Muscle layer of duodenum (tissue), 2 donors: ENCODE results near the gene NME3.
A peak's percentile ranks its signal among the peaks of the same experiment; 100 is the strongest.

Experiments
- H3K27ac ChIP-seq: one replicate; pipeline ENCODE4 v1.7.0; 2013; ENCODE audit warnings: mild to moderate bottlenecking, low read length
- H3K27me3 ChIP-seq: one replicate; pipeline ENCODE4 v1.7.0; 2013; ENCODE audit warnings: low read depth, mild to moderate bottlenecking, control low read depth, low read length
- H3K36me3 ChIP-seq, 2 donors: one replicate each; pipeline ENCODE4 v1.7.0; 2013; ENCODE audit warnings: low read length in 2 of 2, control low read depth in 1 of 2, mild to moderate bottlenecking in 1 of 2; ENCODE audit not compliant: insufficient read depth in 2 of 2, control insufficient read depth in 1 of 2
- H3K4me1 ChIP-seq, 2 donors: one replicate each; pipeline ENCODE4 v1.7.0; 2013; ENCODE audit warnings: low read length in 2 of 2, mild to moderate bottlenecking in 2 of 2, control low read depth in 1 of 2, moderate library complexity in 1 of 2; ENCODE audit not compliant: insufficient read depth in 2 of 2, control insufficient read depth in 1 of 2
- H3K4me3 ChIP-seq, 2 donors: one replicate each; pipeline ENCODE4 v1.7.0; 2013; ENCODE audit warnings: low read length in 2 of 2, low read depth in 1 of 2, mild to moderate bottlenecking in 1 of 2
- H3K9me3 ChIP-seq, 2 donors: one replicate each; pipeline ENCODE4 v1.7.0; 2013; ENCODE audit warnings: low read length in 2 of 2, control low read depth in 1 of 2, mild to moderate bottlenecking in 1 of 2; ENCODE audit not compliant: control insufficient read depth in 1 of 2
- donor health status: healthy.

The NME3 gene

DNA sequence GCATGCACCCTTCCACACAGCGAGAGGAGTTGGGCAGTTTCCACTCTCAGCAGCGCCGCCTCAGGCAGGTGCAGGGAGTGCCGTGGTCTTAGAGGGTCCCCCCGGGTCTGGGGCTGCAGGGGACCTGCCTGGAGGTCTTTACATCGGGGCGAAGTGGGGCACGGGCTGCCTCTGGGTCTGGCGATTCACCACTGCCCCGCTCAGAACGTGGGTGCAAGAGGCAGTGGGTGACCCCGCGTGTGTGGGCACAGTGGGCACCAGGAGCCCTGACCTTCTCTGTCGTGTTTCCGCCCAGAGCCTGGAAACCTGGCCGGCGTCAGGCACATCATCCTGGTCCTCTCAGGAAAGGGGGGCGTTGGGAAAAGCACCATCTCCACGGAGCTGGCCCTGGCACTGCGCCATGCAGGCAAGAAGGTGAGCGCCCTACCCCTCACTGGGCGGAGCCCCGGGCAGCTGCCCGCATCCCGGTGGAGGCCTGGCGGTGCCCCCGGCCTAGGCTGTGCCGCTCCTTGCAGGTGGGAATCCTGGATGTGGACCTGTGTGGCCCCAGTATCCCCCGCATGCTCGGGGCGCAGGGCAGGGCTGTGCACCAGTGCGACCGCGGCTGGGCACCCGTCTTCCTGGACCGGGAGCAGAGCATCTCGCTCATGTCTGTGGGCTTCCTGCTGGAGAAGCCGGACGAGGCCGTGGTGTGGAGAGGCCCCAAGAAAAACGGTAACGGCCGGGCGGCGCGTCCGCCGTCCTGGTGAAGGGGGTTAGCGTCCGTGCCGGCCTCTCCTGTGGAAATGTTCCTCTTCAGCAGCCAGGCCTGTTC lies 15.1 kb upstream of the NME3 start:
- Histone ChIP-seq H3K36me3 (peaks cover 0 to 55% of the 10 kb centered on the region in 2 donors), H3K9me3 (no peaks in the 10 kb centered on the region), H3K4me1 (peaks cover 1 to 33% of the 10 kb centered on the region in 2 donors), H3K27ac (no peak overlapping the region), H3K27me3 (no peaks in the 10 kb centered on the region), H3K4me3 (no peak overlapping the region)

DNA sequence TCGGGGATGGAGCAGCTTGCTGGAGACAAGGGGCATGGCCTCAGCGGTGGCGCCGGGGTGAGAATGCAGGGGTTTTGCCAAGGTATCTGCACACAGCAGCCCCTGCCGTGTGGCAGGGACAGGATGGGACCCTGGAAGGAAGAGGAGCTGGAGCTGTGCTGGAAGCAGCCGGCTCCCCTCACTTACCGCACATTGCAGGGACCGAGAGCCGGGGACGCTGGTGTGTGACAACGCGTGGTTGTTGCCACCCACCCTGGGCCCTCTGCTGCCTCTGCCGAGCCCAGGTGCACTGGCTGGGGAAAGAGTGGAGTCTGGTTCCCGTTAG lies 14.5 kb upstream of the NME3 start:
- Histone ChIP-seq H3K9me3 (no peaks in the 10 kb centered on the region), H3K4me3 (no peak overlapping the region), H3K4me1 (peaks cover 6 to 39% of the 10 kb centered on the region in 2 donors), H3K27me3 (no peaks in the 10 kb centered on the region), H3K27ac (no peak overlapping the region), H3K36me3 (peaks cover 0 to 48% of the 10 kb centered on the region in 2 donors)

DNA sequence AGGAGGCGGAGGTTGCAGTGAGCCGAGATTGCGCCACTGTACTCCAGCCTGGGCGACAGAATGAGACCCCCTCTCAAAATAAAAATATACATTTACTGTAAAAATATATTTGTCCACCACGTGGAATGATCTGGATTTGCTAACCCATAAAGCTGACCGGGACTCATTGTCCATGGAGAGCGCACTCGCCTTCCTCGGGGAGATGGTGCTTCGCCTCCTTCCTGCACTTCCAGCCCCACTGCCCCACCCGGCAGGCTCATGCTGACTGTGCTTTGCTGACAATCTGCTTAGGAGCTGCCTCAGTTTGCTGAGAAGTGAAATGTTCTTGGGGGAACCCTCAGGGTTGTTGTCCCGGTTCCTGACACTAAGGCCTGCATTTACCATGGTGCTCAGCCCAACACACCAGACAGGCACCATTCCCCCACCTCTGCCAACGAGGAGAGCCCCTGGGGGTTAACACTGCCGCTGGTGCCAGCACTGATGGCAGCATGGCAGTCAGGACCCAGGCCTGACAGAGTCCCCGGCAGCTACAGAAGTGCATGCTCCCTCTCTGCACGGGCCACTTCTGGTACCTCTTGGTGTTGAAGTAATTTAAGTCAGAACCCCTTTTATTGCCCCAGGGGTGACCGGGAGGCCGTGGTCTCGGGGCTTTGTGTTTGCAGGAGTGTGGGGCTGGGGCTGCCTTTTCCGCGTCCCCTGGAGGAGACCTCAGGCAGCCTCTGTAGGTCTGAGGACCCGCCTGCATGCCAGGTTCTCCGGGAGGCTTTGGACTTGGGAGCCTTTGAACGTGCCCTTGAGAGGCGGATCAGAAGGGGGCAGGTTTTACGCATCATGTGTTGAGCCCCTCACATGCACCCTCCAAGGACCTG lies 13.9 kb upstream of the NME3 start:
- peaks cover 6 to 41% of the 10 kb centered on the region in 2 donors for H3K4me1 ChIP-seq
- H3K36me3 ChIP-seq, result peaks cover 0 to 44% of the 10 kb centered on the region in 2 donors
- H3K27me3 ChIP-seq, result no peaks in the 10 kb centered on the region
- H3K9me3 ChIP-seq, result no peaks in the 10 kb centered on the region
- H3K4me3 ChIP-seq, result no peak overlapping the region
- H3K27ac ChIP-seq, result no peak overlapping the region

DNA sequence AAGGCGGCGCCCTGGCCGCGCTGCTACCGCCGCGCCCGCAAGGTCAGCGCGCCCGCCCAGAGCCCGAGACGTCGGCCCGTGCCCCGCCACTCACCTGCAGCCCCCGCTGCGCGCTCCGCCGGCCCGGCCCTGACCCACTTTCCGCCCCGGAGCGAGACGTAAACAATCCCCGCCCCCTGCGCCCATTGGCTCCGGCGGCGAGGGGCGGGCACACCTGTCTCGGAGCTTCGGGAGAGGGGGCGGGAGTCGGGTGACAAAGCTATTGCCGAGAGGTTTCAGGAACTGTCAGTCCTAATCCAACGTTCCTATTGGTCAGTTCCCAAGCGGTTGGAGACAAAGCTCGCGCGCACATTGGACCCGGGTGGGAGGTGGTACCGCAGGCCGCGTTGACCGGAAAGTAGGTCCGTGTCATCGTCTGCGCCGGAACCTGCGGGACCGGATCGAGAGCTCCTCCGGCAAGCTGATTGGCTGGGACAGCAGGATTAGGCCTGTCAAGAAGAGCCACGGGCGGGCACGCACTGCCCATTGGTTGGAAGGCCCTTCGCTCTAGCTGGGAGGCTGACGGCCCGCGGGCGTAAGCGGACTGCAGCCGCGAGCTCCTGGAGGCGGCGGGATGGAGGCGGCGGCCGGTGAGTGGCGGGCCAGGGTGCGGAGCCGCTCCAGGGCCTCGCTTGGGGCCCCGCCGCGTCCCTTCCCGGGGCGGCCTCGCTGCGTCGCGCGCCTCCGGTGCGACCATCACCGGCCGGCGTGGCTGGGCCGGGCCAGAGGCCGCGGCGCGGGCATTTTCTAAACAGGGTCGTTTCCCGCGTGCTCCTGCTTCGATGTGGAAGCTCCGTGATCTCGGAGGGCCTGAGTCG lies 11.3 kb upstream of the NME3 start, which contains the start of the genes NUBP2 and SPSB3:
Gene NUBP2 (plus strand): TSS at position 553 of the 857 bp plus-strand sequence. CDS start 61 bp downstream, at position 614.
Gene SPSB3 (minus strand): TSS at position 164 of the 857 bp plus-strand sequence. CDS start 1,088 bp downstream, outside the sequence.
- Histone ChIP-seq H3K36me3 (peaks cover 0 to 30% of the 10 kb centered on the region in 2 donors), H3K4me1 (peaks cover 6 to 45% of the 10 kb centered on the region in 2 donors), H3K27ac (peak within 1 kb of the TSS; percentile 20), H3K27me3 (no peaks in the 10 kb centered on the region), H3K4me3 (peak within 1 kb of the TSS; percentile 87 to 93), H3K9me3 (no peaks in the 10 kb centered on the region)

DNA sequence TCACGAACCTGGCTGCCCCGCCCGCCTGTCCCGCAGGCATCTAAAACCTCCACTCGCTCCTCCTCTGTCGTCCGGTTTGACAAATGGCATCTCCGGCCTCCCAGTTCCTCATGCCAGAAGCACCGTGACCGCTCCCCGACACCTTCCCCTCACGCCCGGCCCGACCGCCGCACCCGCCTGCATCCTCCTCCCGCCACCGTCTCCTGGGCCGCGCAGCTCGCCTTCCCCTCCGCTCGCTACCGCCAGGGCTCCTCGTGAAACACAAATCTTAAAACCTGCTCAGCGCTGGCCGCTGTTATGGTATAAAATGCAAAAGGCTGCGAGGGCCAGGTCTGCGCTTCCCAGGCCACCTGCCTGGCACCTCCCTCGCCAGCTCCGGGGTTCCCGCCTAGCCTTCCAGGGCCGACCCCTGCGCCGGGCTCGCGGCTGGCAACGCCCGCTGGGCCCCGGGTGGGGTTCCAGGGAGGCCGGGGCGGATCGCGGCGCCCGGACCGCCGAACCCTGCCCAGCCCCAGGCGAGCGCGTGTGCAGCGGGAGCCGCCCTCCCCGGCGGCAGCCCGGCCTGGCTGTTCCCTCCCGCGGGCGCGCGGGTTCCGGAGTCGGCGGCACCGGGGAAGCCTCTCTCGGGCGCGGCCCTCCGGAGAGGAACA lies 10.5 kb upstream of the NME3 start:
- no peaks in the 10 kb centered on the region for H3K27me3 ChIP-seq
- peaks cover 0 to 30% of the 10 kb centered on the region in 2 donors for H3K36me3 ChIP-seq
- H3K27ac ChIP-seq, result no peak overlapping the region
- peaks cover 6 to 45% of the 10 kb centered on the region in 2 donors for H3K4me1 ChIP-seq
- no peaks in the 10 kb centered on the region for H3K9me3 ChIP-seq
- H3K4me3 ChIP-seq, result peak overlapping the region; percentile 50 to 93

DNA sequence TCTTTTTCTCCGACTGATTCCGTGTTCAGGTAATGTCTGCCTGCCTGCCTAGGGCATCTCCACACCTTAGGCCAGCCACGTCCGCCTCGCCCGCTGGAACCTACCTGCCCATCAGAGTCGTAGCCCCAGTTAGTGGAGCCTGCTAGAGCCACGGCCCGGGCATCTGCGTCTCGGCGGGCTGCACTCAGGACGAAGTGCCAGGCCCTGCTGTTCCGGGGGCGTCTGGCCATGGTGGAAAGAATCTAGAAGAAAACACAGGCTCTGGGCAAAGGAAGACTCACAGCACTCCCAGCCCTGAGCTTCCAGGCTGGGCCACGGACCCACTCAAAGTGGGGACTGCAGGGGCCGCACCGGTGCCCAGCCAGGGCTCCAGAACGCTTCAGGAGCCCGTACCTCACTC lies 9.9 kb upstream of the NME3 start:
- H3K9me3 ChIP-seq, result no peaks in the 10 kb centered on the region
- no peaks in the 10 kb centered on the region for H3K27me3 ChIP-seq
- peaks cover 6 to 42% of the 10 kb centered on the region in 2 donors for H3K4me1 ChIP-seq
- H3K36me3 ChIP-seq, result peaks cover 0 to 30% of the 10 kb centered on the region in 2 donors
- peak overlapping the region; percentile 50 to 93 for H3K4me3 ChIP-seq
- no peak overlapping the region for H3K27ac ChIP-seq

DNA sequence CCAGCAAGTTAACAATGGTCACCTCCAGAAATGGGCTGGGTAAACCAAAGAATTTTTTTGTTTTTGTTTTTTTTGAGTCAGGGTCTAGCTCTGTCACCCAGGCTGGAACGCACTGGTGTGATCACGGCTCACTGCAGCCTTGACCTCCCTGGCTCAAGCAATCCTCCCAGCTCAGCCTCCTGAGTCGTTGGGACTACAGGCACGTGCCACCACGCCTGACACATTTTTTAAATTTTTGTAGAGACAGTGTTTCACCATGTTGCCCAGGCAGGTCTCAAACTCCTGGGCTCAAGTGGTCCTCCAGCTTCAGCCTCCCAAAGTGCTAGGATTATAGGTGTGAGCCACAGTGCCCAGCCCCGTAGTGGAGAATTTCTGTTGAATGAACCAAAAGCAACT lies 9.3 kb upstream of the NME3 start:
- Histone ChIP-seq H3K36me3 (peaks cover 0 to 30% of the 10 kb centered on the region in 2 donors), H3K27ac (no peak overlapping the region), H3K4me3 (no peak overlapping the region), H3K4me1 (peaks cover 6 to 43% of the 10 kb centered on the region in 2 donors), H3K27me3 (no peaks in the 10 kb centered on the region), H3K9me3 (no peaks in the 10 kb centered on the region)

DNA sequence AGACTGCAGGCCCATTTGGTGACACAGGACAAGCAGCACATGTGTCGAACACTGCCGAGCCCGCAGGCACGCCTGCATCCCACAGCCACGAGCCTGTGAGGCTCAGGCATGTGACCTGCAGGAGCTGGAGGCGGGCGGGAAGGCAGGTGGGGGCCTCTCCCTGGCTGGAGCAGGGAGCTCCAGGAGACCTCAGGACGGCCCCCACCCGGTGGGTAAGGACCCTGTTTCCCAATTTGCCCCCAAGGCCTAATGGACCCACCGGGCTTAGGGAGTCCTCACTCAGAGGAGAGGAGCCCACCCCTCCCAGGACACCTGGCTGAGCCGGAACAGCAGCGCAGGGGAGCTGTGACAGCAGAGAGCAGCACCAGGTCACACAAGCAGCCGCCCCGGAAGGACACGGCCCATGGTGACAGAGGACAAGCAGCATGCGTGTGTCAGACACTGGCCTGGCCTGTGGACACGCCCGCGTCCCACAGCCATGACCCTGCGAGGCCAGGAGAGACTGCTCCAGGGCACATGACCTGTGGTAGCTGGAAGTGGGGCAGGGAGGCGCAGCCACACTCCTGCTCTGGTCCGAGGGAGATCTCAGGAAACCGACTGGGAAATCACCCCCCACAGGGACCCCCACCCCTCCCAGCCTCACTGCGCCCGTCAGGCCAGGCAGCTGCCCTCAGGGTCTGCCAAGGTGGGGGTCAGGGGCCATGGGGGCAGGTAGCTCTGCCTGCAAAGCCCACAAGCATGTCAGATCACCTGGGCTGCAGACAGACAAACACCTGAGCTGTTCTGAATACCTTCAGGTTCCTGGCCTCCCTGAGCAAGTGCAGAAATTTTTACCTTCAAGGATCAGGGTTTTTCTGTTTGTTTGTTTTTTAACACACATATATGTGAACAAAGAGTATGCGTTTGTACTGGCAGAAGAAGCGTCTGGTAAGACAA lies 8.7 kb upstream of the NME3 start:
- Histone ChIP-seq H3K27me3 (no peaks in the 10 kb centered on the region), H3K9me3 (no peaks in the 10 kb centered on the region), H3K36me3 (peaks cover 0 to 35% of the 10 kb centered on the region in 2 donors), H3K27ac (no peak overlapping the region), H3K4me1 (peaks cover 6 to 43% of the 10 kb centered on the region in 2 donors), H3K4me3 (no peak overlapping the region)

DNA sequence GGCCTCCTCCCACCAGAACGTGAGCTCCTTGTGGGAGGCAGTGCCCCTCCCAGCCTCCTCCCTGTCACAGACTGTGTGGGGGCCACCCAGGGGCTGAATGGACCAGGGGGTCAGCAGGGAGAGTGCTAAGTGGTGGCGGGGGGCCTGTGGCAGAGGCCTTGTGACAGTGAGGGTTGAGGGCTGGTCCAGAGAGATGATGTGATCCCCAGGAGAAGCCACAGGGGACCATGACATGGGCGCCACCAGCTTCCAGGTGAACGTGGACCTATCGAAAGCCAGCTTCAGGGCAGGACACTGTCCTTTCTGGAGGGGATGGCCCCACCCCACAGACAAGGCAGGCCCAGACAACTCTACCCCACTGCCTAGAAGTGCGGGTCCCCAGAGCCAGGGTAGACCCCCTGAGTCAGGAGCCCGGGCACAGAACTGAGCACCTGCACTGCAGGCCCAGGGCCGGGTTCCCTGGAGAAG lies 7.9 kb upstream of the NME3 start:
- Histone ChIP-seq H3K27ac (no peak overlapping the region), H3K4me1 (peaks cover 6 to 43% of the 10 kb centered on the region in 2 donors), H3K27me3 (no peaks in the 10 kb centered on the region), H3K4me3 (no peak overlapping the region), H3K9me3 (no peaks in the 10 kb centered on the region), H3K36me3 (peaks cover 0 to 39% of the 10 kb centered on the region in 2 donors)
